DND-41 (cell line): ENCODE measurements around the gene TMTC2.

Source experiments
- EZH2 ChIP-seq: IDR thresholded peaks from 3 replicates; pipeline ENCODE4 v1.6.1; 2012; ENCODE audit warnings: borderline replicate concordance, low read depth, mild to moderate bottlenecking, moderate library complexity, low read length, inconsistent platforms; ENCODE audit not compliant: severe bottlenecking
- TF ChIP-seq, protein P1 (sequence below): IDR thresholded peaks from 2 replicates; pipeline ENCODE4 v1.5.1; 2012; ENCODE audit warnings: borderline replicate concordance, low read length, moderate library complexity, mild to moderate bottlenecking; ENCODE audit not compliant: poor library complexity, severe bottlenecking; ENCODE audit errors: extremely low read depth

DNA sequence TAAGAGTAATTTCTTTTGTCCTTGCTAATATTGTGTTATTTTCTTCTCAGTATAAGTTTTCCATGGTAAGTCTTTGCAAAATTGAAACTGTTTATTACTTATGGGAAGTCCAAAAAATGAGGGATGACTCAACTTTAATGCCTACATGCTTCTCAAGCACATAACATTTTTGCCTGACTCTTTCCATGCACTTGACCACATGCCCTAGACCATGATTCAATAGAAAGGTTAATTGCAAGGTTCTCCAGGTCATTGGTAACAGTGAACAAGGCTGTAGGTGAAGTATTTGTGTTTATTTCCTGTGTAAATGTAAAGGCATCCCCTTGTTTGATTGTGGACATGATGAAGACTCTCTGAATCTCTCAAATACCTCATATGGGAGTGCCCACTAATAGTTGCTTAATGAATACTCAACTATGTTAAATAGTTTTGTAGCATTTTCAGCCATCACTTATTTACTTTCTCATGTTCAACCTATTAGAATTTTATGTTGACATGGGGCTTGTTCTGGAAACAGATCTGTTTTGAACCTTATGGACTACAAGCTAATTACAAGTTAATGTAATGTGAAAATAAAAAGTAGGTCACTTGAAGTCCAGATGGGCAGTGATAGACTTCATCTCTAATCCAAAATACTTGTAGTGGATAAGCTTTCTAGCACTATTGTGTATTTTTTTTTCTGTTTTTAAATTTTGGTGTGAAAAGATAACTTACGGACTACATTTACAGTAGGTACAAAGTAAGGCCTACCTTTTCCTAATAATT is 131.7 kb downstream of the TMTC2 start:
- TF ChIP-seq, protein P1, sequence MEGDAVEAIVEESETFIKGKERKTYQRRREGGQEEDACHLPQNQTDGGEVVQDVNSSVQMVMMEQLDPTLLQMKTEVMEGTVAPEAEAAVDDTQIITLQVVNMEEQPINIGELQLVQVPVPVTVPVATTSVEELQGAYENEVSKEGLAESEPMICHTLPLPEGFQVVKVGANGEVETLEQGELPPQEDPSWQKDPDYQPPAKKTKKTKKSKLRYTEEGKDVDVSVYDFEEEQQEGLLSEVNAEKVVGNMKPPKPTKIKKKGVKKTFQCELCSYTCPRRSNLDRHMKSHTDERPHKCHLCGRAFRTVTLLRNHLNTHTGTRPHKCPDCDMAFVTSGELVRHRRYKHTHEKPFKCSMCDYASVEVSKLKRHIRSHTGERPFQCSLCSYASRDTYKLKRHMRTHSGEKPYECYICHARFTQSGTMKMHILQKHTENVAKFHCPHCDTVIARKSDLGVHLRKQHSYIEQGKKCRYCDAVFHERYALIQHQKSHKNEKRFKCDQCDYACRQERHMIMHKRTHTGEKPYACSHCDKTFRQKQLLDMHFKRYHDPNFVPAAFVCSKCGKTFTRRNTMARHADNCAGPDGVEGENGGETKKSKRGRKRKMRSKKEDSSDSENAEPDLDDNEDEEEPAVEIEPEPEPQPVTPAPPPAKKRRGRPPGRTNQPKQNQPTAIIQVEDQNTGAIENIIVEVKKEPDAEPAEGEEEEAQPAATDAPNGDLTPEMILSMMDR = no peak
- TF ChIP-seq EZH2 = no peak
